SK-N-SH (cell line): Measurements from ENCODE around the gene BTBD18.

Experiments
- GABPA ChIP-seq: IDR thresholded peaks from 2 replicates; pipeline ENCODE4 v1.4.0; 2012; ENCODE audit warnings: low read depth, mild to moderate bottlenecking
- POLR2AphosphoS5 ChIP-seq: IDR thresholded peaks from 2 replicates; pipeline ENCODE4 v1.6.1; 2012; ENCODE audit warnings: low read depth, low read length
- RAD21 ChIP-seq: IDR thresholded peaks from 2 replicates; pipeline ENCODE4 v1.6.1; 2012; ENCODE audit warnings: mild to moderate bottlenecking, low read length
- RCOR1 ChIP-seq: fragments of 150-350 bp; IDR thresholded peaks from 2 replicates; pipeline ENCODE4 v1.6.1; 2017; ENCODE audit warnings: antibody characterized with exemption, low read length
- TF ChIP-seq, protein P1 (sequence below): fragments of 200-600 bp; sonication (generic); IDR thresholded peaks from 2 replicates; pipeline ENCODE4 v1.6.1; 2017; ENCODE audit warnings: antibody characterized with exemption, mild to moderate bottlenecking, moderate library complexity

DNA sequence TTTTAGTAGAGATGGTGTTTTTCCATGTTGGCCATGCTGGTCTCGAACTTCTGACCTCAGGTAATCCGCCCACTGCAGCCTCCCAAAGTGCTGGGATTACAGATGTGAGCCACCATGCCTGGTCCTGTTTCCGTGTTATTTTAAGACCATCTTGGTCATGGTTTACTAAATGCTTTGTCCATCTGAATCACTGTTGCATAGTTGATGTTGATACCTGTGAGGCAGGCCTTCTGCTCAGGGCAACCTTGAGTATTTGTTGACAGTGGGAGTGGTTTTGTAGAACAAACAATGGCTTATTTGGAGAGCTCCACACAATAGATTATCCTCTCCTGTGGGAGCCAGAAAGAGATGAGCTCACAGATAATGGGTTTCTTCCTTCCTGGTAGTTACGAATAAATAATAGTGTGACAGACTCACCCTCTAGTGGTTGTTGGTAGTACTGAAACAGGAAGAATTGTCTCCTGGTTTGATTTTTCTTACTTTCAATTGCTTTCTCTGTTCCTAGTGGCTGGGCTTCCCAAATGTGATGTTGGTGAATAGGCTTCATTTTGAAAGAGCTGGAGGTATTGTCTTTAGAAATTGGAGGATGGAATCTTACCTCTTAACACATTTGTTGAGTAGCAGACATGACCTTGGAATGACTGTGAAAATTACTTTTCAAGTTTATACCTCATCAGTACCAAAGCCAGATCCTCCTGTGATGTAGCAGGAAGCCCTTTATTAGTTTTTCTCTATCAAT lies 49.0 kb upstream of the BTBD18 start:
- no peak for TF ChIP-seq POLR2AphosphoS5
- TF ChIP-seq RCOR1, result no peak
- TF ChIP-seq, protein P1, sequence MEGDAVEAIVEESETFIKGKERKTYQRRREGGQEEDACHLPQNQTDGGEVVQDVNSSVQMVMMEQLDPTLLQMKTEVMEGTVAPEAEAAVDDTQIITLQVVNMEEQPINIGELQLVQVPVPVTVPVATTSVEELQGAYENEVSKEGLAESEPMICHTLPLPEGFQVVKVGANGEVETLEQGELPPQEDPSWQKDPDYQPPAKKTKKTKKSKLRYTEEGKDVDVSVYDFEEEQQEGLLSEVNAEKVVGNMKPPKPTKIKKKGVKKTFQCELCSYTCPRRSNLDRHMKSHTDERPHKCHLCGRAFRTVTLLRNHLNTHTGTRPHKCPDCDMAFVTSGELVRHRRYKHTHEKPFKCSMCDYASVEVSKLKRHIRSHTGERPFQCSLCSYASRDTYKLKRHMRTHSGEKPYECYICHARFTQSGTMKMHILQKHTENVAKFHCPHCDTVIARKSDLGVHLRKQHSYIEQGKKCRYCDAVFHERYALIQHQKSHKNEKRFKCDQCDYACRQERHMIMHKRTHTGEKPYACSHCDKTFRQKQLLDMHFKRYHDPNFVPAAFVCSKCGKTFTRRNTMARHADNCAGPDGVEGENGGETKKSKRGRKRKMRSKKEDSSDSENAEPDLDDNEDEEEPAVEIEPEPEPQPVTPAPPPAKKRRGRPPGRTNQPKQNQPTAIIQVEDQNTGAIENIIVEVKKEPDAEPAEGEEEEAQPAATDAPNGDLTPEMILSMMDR, result peak; percentile 87
- peak; percentile 96 for TF ChIP-seq RAD21
- TF ChIP-seq GABPA, result no peak
